Loucy (cell line): ENCODE data around the gene SLC22A23.
A peak's percentile ranks its signal among the peaks of the same experiment; 100 is the strongest.

Experiments
- H2AFZ ChIP-seq: fragments of 200-600 bp; sonication (generic); 2 replicates; pipeline ENCODE4 v1.6.0; 2016; ENCODE audit warnings: antibody characterized with exemption, mild to moderate bottlenecking, low read length, moderate library complexity
- H3F3A ChIP-seq: fragments of 200-600 bp; 2 replicates; pipeline ENCODE4 v1.6.0; 2016; ENCODE audit warnings: antibody characterized with exemption, low read depth, mild to moderate bottlenecking
- H3K27me3 ChIP-seq: fragments of 200-600 bp; sonication (generic); 2 replicates; pipeline ENCODE4 v1.6.1; 2014; ENCODE audit warnings: low read length, mild to moderate bottlenecking; ENCODE audit not compliant: insufficient read depth, poor library complexity, severe bottlenecking
- H3K36me3 ChIP-seq: fragments of 200-600 bp; sonication (generic); 2 replicates; pipeline ENCODE4 v1.6.1; 2016; ENCODE audit warnings: low read length; ENCODE audit not compliant: insufficient read depth
- H3K4me1 ChIP-seq: fragments of 200-600 bp; sonication (generic); 2 replicates; pipeline ENCODE4 v1.5.1; 2014; ENCODE audit warnings: low read length, mild to moderate bottlenecking; ENCODE audit not compliant: insufficient read depth, poor library complexity, severe bottlenecking
- H3K4me2 ChIP-seq: fragments of 200-600 bp; sonication (generic); 2 replicates; pipeline ENCODE4 v1.6.0; 2014; ENCODE audit warnings: antibody characterized with exemption, low read length, low read depth, mild to moderate bottlenecking; ENCODE audit not compliant: poor library complexity, severe bottlenecking
- H3K4me3 ChIP-seq: fragments of 200-600 bp; sonication (generic); 2 replicates; pipeline ENCODE4 v1.5.1; 2014; ENCODE audit warnings: low read length, mild to moderate bottlenecking, mixed read lengths; ENCODE audit not compliant: poor library complexity, severe bottlenecking
- H3K79me2 ChIP-seq: fragments of 200-600 bp; sonication (generic); 2 replicates; pipeline ENCODE4 v1.6.1; 2014; ENCODE audit warnings: low read length; ENCODE audit not compliant: insufficient read depth
- H3K9ac ChIP-seq: fragments of 200-600 bp; sonication (generic); 2 replicates; pipeline ENCODE4 v1.6.0; 2014; ENCODE audit warnings: mild to moderate bottlenecking, low read depth, low read length, moderate library complexity; ENCODE audit not compliant: poor library complexity, severe bottlenecking
- H3K9me2 ChIP-seq: fragments of 200-600 bp; sonication (generic); replicated peaks from 2 replicates; pipeline ENCODE4 v1.6.1; 2016; ENCODE audit warnings: low read depth, low read length, mixed read lengths
- H3K9me3 ChIP-seq: fragments of 200-600 bp; sonication (generic); 2 replicates; pipeline ENCODE4 v1.6.1; 2014; ENCODE audit warnings: mild to moderate bottlenecking, antibody characterized with exemption, low read length, low read depth; ENCODE audit not compliant: insufficient read depth
- H4K20me1 ChIP-seq: fragments of 200-600 bp; sonication (generic); 2 replicates; pipeline ENCODE4 v1.6.0; 2014; ENCODE audit warnings: antibody characterized with exemption, low read length, mild to moderate bottlenecking; ENCODE audit not compliant: insufficient read depth, poor library complexity, severe bottlenecking
- CTCF ChIP-seq: fragments of 200-600 bp; sonication (generic); conservative IDR thresholded peaks from 2 replicates; pipeline ENCODE4 v1.5.1; 2014; ENCODE audit warnings: mild to moderate bottlenecking, antibody characterized with exemption, low read length
- EZH2phosphoT487 ChIP-seq: fragments of 200-600 bp; IDR thresholded peaks from 2 replicates; pipeline ENCODE4 v1.6.1; 2018; ENCODE audit warnings: antibody characterized with exemption, mild to moderate bottlenecking, moderate library complexity, borderline replicate concordance

Gene SLC22A23

GRCh38 chr6:3227363-3228045, 229.3 kb downstream of the SLC22A23 start, which contains the start of gene TUBB2B:
Gene TUBB2B, minus strand, starts transcription at chr6:3227653. Its CDS starts 110 bp downstream, at chr6:3227543.
- no peaks in the 10 kb centered on the region for H3K9me3 ChIP-seq
- H2AFZ ChIP-seq = peak within 1 kb of the TSS; percentile 65
- no peaks in the 10 kb centered on the region for H3K79me2 ChIP-seq
- peak within 1 kb of the TSS; percentile 61 for H3K4me3 ChIP-seq
- H3K9me2 ChIP-seq = no peaks in the 10 kb centered on the region
- no peaks in the 10 kb centered on the region for H3K36me3 ChIP-seq
- no peaks in the 10 kb centered on the region for H3K4me1 ChIP-seq
- H3F3A ChIP-seq = no peaks in the 10 kb centered on the region
- TF ChIP-seq CTCF (no peak), EZH2phosphoT487 (no peak)
- no peaks in the 10 kb centered on the region for H4K20me1 ChIP-seq
- no peaks in the 10 kb centered on the region for H3K27me3 ChIP-seq
- peak within 1 kb of the TSS; percentile 75 for H3K4me2 ChIP-seq
- no peak within 1 kb of the TSS for H3K9ac ChIP-seq

DNA sequence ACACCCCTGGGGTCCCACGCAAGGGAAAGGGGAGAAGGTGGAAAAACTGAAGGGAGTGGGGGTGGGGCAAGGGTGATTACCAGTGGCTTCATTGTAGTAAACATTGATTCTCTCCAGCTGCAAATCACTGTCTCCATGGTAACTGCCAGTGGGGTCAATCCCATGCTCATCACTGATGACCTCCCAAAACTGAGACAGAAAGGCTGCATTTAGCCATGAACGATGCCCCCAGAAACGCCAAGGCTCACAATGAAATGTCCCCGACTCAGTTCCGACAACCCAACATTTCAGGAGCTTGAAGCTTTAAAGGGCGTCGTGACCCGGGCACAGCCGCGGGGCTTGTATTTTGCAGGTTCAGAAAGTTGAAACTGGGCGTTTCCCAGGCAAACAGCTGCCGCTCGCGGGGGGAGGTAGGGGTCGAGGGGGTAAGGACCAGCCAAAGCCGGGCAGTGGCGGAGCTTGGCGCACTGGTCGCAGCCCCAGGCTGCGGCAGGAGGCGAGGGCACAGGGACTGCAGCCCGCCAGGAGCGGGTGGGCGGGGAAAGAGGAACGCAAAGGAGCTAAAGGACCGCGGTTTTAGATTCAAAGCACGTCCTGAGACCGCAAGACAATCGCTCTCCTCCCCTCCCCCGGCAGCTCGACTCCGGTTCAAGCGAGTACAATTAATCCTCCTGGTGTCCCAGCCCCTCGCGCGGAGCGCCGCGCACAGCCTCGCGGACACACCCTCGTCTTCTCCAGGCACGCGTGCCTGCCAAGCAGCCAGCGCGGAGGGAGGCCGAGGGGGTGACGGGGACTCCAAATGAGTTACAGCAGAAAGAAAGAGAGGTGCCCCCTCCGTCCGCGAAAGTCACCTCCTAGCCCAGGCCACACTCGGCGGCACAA, 230.1 kb downstream of the SLC22A23 start:
- Histone ChIP-seq H3K4me3 (peak overlapping the region; percentile 61), H3K4me1 (no peaks in the 10 kb centered on the region), H3K79me2 (no peaks in the 10 kb centered on the region), H3K4me2 (peak overlapping the region; percentile 75), H3F3A (no peaks in the 10 kb centered on the region), H2AFZ (peak overlapping the region; percentile 65), H4K20me1 (no peaks in the 10 kb centered on the region), H3K9me3 (no peaks in the 10 kb centered on the region), H3K9ac (no peak overlapping the region), H3K9me2 (no peaks in the 10 kb centered on the region), H3K27me3 (no peaks in the 10 kb centered on the region), H3K36me3 (no peaks in the 10 kb centered on the region)
- TF ChIP-seq EZH2phosphoT487 = no peak
- no peak for TF ChIP-seq CTCF

DNA sequence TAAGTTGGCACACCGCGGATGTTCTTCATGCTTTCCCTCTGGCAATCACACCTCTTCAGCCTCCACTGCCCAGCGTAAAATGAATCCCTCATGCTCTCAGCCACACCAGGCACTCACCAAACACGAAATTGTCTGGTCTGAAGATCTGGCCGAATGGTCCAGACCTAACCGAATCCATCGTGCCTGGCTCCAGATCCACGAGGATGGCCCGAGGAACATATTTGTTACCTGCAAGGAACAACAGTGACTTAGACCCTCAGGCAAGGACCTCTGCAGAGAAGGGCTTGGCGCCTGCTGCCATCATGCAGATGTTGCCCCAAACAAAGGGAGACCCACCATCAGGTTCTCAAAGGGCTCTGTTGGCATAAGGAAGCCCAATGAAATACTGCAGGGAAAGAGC, 230.8 kb downstream of the SLC22A23 start:
- Histone ChIP-seq H3K4me3 (no peak overlapping the region), H3K79me2 (no peaks in the 10 kb centered on the region), H3K9ac (no peak overlapping the region), H3K9me2 (no peaks in the 10 kb centered on the region), H3K9me3 (no peaks in the 10 kb centered on the region), H3K4me1 (no peaks in the 10 kb centered on the region), H2AFZ (no peak overlapping the region), H4K20me1 (no peaks in the 10 kb centered on the region), H3K36me3 (no peaks in the 10 kb centered on the region), H3K4me2 (no peak overlapping the region), H3K27me3 (no peaks in the 10 kb centered on the region), H3F3A (no peaks in the 10 kb centered on the region)
- TF ChIP-seq CTCF (no peak), EZH2phosphoT487 (no peak)
